HuH-7.5 (cell line): ENCODE data around the gene SLC30A4.
"Not testable (repeated sequence)": the region's sequence is repeated elsewhere in the genome, so short reads cannot be mapped to it uniquely, and the experiment has no call there.

Source experiments
- DNase-seq: peaks from one replicate; pipeline ENCODE4 v3.0.0; 2011; ENCODE audit warnings: low spot score

The SLC30A4 gene

GRCh38 chr15:45507143-45507542 is 15.4 kb downstream of the SLC30A4 start:
- not testable (repeated sequence) for DNase-seq

GRCh38 chr15:45499426-45499825 is 23.1 kb downstream of the SLC30A4 start:
- DNase-seq, result no peak

- DNase-seq, result no peak
Observed at GRCh38 chr15:45498701-45499100, 23.9 kb downstream of the SLC30A4 start.

- no peak for DNase-seq
Observed at GRCh38 chr15:45497261-45497660, 25.3 kb downstream of the SLC30A4 start.

- DNase-seq, result no peak
Observed at GRCh38 chr15:45496658-45497057, 25.9 kb downstream of the SLC30A4 start.

- DNase-seq, result no peak
Observed at GRCh38 chr15:45495588-45495987, 27.0 kb downstream of the SLC30A4 start.

GRCh38 chr15:45489690-45490238 is 32.8 kb downstream of the SLC30A4 start:
- DNase-seq, result no peak

GRCh38 chr15:45486317-45486716 is 36.2 kb downstream of the SLC30A4 start:
- DNase-seq, result no peak

- no peak for DNase-seq
Observed at GRCh38 chr15:45481135-45481534, 41.4 kb downstream of the SLC30A4 start.

- DNase-seq, result no peak
Observed at GRCh38 chr15:45476410-45476809, 46.1 kb downstream of the SLC30A4 start.

- no peak for DNase-seq
Observed at GRCh38 chr15:45474799-45475198, 47.8 kb downstream of the SLC30A4 start.

- no peak for DNase-seq
Observed at GRCh38 chr15:45473068-45473467, 49.5 kb downstream of the SLC30A4 start.

GRCh38 chr15:45471151-45471550 is 51.4 kb downstream of the SLC30A4 start:
- no peak for DNase-seq

GRCh38 chr15:45469441-45469840 is 53.1 kb downstream of the SLC30A4 start:
- DNase-seq, result no peak

GRCh38 chr15:45469027-45469426 is 53.5 kb downstream of the SLC30A4 start:
- no peak for DNase-seq

GRCh38 chr15:45468294-45468693 is 54.3 kb downstream of the SLC30A4 start:
- no peak for DNase-seq

GRCh38 chr15:45458746-45459403 is 63.7 kb downstream of the SLC30A4 start:
- no peak for DNase-seq

- peak; percentile 44 for DNase-seq
Observed at GRCh38 chr15:45457641-45458539, 64.7 kb downstream of the SLC30A4 start.

- DNase-seq, result no peak
Observed at GRCh38 chr15:45457220-45457619, 65.3 kb downstream of the SLC30A4 start.

- DNase-seq, result no peak
Observed at GRCh38 chr15:45456212-45457106, 66.1 kb downstream of the SLC30A4 start.

GRCh38 chr15:45454814-45455213 is 67.7 kb downstream of the SLC30A4 start:
- no peak for DNase-seq

- DNase-seq, result no peak
Observed at GRCh38 chr15:45451265-45451664, 71.3 kb downstream of the SLC30A4 start.
